HCT116 (cell line): ENCODE data around the gene PLEKHN1. TPM values are rescaled to one million over a fixed set of nuclear protein-coding genes. Genes with fewer than 3 reads are reported as not detected.

Source experiments
- ATAC-seq: fragments of 200-7000 bp; cut with Tn5 transposase; 2 replicates; pipeline ENCODE4 v1.9.1; 2020; ENCODE audit warnings: mild to moderate bottlenecking, moderate library complexity
- BruUV-seq: library from RNA; stranded (reverse); fragments of 400-500 nt; replicated peaks from 2 replicates; lab custom pipeline; 2021; lab: Mats Ljungman, UMichigan
- CTCF ChIA-PET: fragments of 300-600 bp; sonication (Branson Sonifier 250); formaldehyde crosslinking; loops from one replicate; lab custom pipeline; 2021; ENCODE audit warnings: antibody characterized with exemption; lab: Charles Lee
- POLR2A ChIA-PET: fragments of 300-600, 350-600 bp; sonication (Branson Sonifier 250); formaldehyde crosslinking; loops from one replicate; lab custom pipeline; 2021; ENCODE audit warnings: antibody characterized with exemption; lab: Charles Lee
- RAD21 ChIA-PET, 2 experiments: fragments of 300-600 bp; sonication (Branson Sonifier 250); formaldehyde crosslinking; loops; one replicate each; lab custom pipeline; 2023; ENCODE audit warnings: low total read pairs in 2 of 2; ENCODE audit not compliant: uncharacterized antibody in 2 of 2, unreplicated experiment in 2 of 2, low non-redundant PET in 1 of 2; lab: Charles Lee
- DNase-seq: peaks from one replicate; pipeline ENCODE4 v3.0.0-alpha.2; 2010; ENCODE audit warnings: low read depth, low spot score
- H2AFZ ChIP-seq: fragments of 200-600 bp; shearing (Covaris generic), sonication (generic); 2 replicates; pipeline ENCODE4 v1.6.1; 2017; ENCODE audit warnings: low read depth, mixed run types, mixed read lengths, antibody characterized with exemption, low read length; ENCODE audit not compliant: poor library complexity, severe bottlenecking
- H3K27ac ChIP-seq: 2 replicates; pipeline ENCODE4 v1.5.1; 2012; ENCODE audit warnings: low read depth, low read length
- H3K27me3 ChIP-seq: fragments of 200-600 bp; sonication (generic); 2 replicates; pipeline ENCODE4 v1.6.1; 2016; ENCODE audit warnings: mixed run types, low read length, mixed read lengths; ENCODE audit not compliant: insufficient read depth
- H3K36me3 ChIP-seq, 2 experiments: fragments of 200-500 bp in 1 of 2; fragments of 200-600 bp in 1 of 2; sonication (Bioruptor generic) in 1 of 2; sonication (generic) in 1 of 2; 2 replicates each; pipeline versions ENCODE4 v1.5.1 to v1.6.1; 2014 to 2016; ENCODE audit warnings: low read length in 2 of 2, inconsistent platforms in 1 of 2, mixed read lengths in 1 of 2, mixed run types in 1 of 2; ENCODE audit not compliant: insufficient read depth in 2 of 2, control insufficient read depth in 1 of 2
- H3K4me1 ChIP-seq, 2 experiments: fragments of 200-600 bp in 1 of 2; sonication (generic) in 1 of 2; 2 replicates each; pipeline versions ENCODE4 v1.5.1 to v1.6.1; 2012 to 2017; ENCODE audit warnings: low read length in 2 of 2, inconsistent platforms in 1 of 2, mild to moderate bottlenecking in 1 of 2, mixed read lengths in 1 of 2, mixed run types in 1 of 2, moderate library complexity in 1 of 2; ENCODE audit not compliant: insufficient read depth in 2 of 2, control insufficient read depth in 1 of 2
- H3K4me2 ChIP-seq: fragments of 200-600 bp; sonication (generic); 2 replicates; pipeline ENCODE4 v1.6.1; 2017; ENCODE audit warnings: mixed run types, low read length, mixed read lengths
- H3K4me3 ChIP-seq, 2 experiments: fragments of 200-600 bp in 1 of 2; sonication (generic) in 1 of 2; replicated peaks in 1 of 2; 2 replicates each; pipeline ENCODE4 v1.5.1; 2011 to 2016; ENCODE audit warnings: low read length in 2 of 2, control low read depth in 1 of 2, low read depth in 1 of 2, mild to moderate bottlenecking in 1 of 2, mixed read lengths in 1 of 2, mixed run types in 1 of 2
- H3K79me2 ChIP-seq: fragments of 200-600 bp; sonication (generic); 2 replicates; pipeline ENCODE4 v1.6.1; 2017; ENCODE audit warnings: mild to moderate bottlenecking, mixed run types, low read length, moderate library complexity, mixed read lengths; ENCODE audit not compliant: insufficient read depth
- H3K9ac ChIP-seq: fragments of 200-600 bp; sonication (generic); 2 replicates; pipeline ENCODE4 v1.6.1; 2016; ENCODE audit warnings: low read length, mixed read lengths
- H3K9me2 ChIP-seq: fragments of 200-600 bp; sonication (generic), shearing (Covaris generic); 2 replicates; pipeline ENCODE4 v1.6.1; 2017; ENCODE audit warnings: mixed run types, mild to moderate bottlenecking, moderate library complexity; ENCODE audit not compliant: insufficient read depth
- H3K9me3 ChIP-seq, 2 experiments: fragments of 200-500 bp in 1 of 2; fragments of 200-600 bp in 1 of 2; sonication (Bioruptor generic) in 1 of 2; sonication (generic) in 1 of 2; 2 replicates each; pipeline ENCODE4 v1.6.1; 2014 to 2017; ENCODE audit warnings: low read length in 2 of 2, mixed read lengths in 2 of 2, inconsistent platforms in 1 of 2, low read depth in 1 of 2, mild to moderate bottlenecking in 1 of 2, mixed run types in 1 of 2, moderate library complexity in 1 of 2; ENCODE audit not compliant: control insufficient read depth in 1 of 2, insufficient read depth in 1 of 2
- H4K20me1 ChIP-seq: fragments of 200-600 bp; sonication (generic), shearing (Covaris generic); 2 replicates; pipeline ENCODE4 v1.6.1; 2017; ENCODE audit warnings: mixed run types, mild to moderate bottlenecking, moderate library complexity; ENCODE audit not compliant: insufficient read depth
- CEBPB ChIP-seq: IDR thresholded peaks from 2 replicates; pipeline ENCODE4 v1.6.1; 2012; ENCODE audit warnings: low read depth
- RAD21 ChIP-seq: IDR thresholded peaks from 2 replicates; pipeline ENCODE4 v1.6.1; 2012; ENCODE audit warnings: low read depth, mild to moderate bottlenecking
- SP1 ChIP-seq: IDR thresholded peaks from 2 replicates; pipeline ENCODE4 v1.6.1; 2012; ENCODE audit warnings: low read depth
- ZFX ChIP-seq: fragments of 450-650 bp; IDR thresholded peaks from 2 replicates; pipeline ENCODE4 v1.6.1; 2017
- ZNF274 ChIP-seq: fragments of 200-500 bp; sonication (Bioruptor generic); IDR thresholded peaks from 2 replicates; pipeline ENCODE4 v1.6.1; 2014; ENCODE audit warnings: mild to moderate bottlenecking, low read depth, low read length, inconsistent platforms
- intact Hi-C: fragments of 100-400 bp; cut with micrococcal nuclease; formaldehyde crosslinking; loops from 2 replicates; pipeline ENCODE4 v1.10.0; 2022
- total RNA-seq: library from RNA; stranded (reverse); gene quantifications from one replicate; pipeline ENCODE4 v1.2.1, GENCODE V29; 2021; ENCODE audit not compliant: unreplicated experiment
- TF ChIP-seq, protein P1 (sequence below): IDR thresholded peaks from 2 replicates; pipeline ENCODE4 v1.6.1; 2012; ENCODE audit warnings: low read depth
- TF ChIP-seq, protein P2 (sequence below): IDR thresholded peaks from 2 replicates; pipeline ENCODE4 v1.6.1; 2011; ENCODE audit warnings: mild to moderate bottlenecking, low read length, moderate library complexity; ENCODE audit not compliant: insufficient replicate concordance; ENCODE audit errors: extremely low read depth
- TF ChIP-seq, protein P3 (sequence below): IDR thresholded peaks from 2 replicates; pipeline ENCODE4 v1.6.1; 2012
- TF ChIP-seq, protein P4 (sequence below): IDR thresholded peaks from 2 replicates; pipeline ENCODE4 v1.6.1; 2012

The PLEKHN1 gene
- total RNA-seq, 1 experiment from 2014 or later: 11.6 TPM

DNA sequence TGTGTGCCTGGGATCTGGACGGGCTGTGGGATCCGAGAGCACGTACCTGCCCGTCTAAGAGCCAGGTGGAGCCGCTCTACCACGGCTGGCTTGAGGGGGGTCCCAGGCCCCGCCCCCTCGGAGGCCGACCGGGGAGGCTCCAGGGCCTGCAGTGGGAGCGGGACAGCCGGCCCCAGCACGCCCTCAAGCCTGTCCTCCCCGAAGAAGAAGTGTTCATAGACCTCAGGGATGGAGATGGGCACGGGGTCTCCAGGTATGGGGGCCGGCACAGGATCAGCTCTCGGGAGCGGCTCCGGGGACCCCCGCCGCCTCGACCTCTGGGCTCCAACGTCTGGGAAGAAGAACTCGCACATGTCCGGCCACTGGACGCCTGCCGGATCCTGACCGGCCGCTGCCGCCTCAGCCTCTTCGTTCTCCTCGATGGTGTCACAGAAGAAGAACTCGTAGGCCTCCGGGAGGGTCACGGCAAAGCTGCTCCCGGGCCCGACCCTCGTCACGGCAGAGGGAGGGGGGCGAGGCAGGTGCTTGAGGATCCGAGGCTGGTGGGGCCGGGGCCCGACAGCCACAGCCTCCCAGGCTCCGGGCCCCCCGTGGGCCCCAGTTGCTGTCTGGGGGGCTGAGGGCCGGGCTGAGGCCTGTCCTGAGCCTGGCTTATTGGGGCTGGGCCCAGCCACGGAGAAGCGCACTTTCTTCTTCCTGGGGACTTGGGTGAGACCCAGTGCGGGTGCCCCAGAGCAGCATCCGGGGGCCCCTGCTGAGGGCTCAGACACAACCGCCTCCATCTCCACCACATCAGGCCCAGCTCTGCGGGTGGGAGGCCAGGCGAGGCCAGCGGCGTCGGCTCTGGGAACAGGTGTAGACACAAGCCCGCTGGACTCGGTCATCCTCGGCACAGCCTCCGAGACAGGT lies 12.8 kb downstream of the PLEKHN1 start:
- no peak for DNase-seq
- CTCF ChIA-PET: no interaction called here
- H3K79me2 ChIP-seq: no peaks in the 10 kb centered on the region
- no peak overlapping the region for H3K27ac ChIP-seq
- no peaks in the 10 kb centered on the region for H3K36me3 ChIP-seq
- H4K20me1 ChIP-seq: no peaks in the 10 kb centered on the region
- no peak overlapping the region for H3K4me3 ChIP-seq
- H3K9me3 ChIP-seq: no peaks in the 10 kb centered on the region
- no peak for ATAC-seq
- H3K9ac ChIP-seq: no peak overlapping the region
- no peak overlapping the region for H3K4me2 ChIP-seq
- TF ChIP-seq, protein P1, sequence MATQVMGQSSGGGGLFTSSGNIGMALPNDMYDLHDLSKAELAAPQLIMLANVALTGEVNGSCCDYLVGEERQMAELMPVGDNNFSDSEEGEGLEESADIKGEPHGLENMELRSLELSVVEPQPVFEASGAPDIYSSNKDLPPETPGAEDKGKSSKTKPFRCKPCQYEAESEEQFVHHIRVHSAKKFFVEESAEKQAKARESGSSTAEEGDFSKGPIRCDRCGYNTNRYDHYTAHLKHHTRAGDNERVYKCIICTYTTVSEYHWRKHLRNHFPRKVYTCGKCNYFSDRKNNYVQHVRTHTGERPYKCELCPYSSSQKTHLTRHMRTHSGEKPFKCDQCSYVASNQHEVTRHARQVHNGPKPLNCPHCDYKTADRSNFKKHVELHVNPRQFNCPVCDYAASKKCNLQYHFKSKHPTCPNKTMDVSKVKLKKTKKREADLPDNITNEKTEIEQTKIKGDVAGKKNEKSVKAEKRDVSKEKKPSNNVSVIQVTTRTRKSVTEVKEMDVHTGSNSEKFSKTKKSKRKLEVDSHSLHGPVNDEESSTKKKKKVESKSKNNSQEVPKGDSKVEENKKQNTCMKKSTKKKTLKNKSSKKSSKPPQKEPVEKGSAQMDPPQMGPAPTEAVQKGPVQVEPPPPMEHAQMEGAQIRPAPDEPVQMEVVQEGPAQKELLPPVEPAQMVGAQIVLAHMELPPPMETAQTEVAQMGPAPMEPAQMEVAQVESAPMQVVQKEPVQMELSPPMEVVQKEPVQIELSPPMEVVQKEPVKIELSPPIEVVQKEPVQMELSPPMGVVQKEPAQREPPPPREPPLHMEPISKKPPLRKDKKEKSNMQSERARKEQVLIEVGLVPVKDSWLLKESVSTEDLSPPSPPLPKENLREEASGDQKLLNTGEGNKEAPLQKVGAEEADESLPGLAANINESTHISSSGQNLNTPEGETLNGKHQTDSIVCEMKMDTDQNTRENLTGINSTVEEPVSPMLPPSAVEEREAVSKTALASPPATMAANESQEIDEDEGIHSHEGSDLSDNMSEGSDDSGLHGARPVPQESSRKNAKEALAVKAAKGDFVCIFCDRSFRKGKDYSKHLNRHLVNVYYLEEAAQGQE: no peak
- TF ChIP-seq, protein P2, sequence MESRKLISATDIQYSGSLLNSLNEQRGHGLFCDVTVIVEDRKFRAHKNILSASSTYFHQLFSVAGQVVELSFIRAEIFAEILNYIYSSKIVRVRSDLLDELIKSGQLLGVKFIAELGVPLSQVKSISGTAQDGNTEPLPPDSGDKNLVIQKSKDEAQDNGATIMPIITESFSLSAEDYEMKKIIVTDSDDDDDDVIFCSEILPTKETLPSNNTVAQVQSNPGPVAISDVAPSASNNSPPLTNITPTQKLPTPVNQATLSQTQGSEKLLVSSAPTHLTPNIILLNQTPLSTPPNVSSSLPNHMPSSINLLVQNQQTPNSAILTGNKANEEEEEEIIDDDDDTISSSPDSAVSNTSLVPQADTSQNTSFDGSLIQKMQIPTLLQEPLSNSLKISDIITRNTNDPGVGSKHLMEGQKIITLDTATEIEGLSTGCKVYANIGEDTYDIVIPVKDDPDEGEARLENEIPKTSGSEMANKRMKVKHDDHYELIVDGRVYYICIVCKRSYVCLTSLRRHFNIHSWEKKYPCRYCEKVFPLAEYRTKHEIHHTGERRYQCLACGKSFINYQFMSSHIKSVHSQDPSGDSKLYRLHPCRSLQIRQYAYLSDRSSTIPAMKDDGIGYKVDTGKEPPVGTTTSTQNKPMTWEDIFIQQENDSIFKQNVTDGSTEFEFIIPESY: no peak
- no peak for TF ChIP-seq CEBPB
- TF ChIP-seq RAD21: no peak
- no peak for TF ChIP-seq ZFX
- TF ChIP-seq ZNF274: no peak
- TF ChIP-seq, protein P3, sequence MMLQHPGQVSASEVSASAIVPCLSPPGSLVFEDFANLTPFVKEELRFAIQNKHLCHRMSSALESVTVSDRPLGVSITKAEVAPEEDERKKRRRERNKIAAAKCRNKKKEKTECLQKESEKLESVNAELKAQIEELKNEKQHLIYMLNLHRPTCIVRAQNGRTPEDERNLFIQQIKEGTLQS: no peak
- TF ChIP-seq, protein P4, sequence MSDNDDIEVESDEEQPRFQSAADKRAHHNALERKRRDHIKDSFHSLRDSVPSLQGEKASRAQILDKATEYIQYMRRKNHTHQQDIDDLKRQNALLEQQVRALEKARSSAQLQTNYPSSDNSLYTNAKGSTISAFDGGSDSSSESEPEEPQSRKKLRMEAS: no peak
- no peak for TF ChIP-seq SP1
- no TSS peak for BruUV-seq
- POLR2A ChIA-PET: no interaction called here
- intact Hi-C loops: loop anchor here (5.0 kb wide), 1 partner anchor 138 kb away; the partner anchor contains the start of gene C1orf159
- H3K27me3 ChIP-seq: no peaks in the 10 kb centered on the region
- RAD21 ChIA-PET: no interaction called here
- H3K9me2 ChIP-seq: no peaks in the 10 kb centered on the region
- peaks cover 10 to 22% of the 10 kb centered on the region in 2 experiments for H3K4me1 ChIP-seq
- H2AFZ ChIP-seq: no peak overlapping the region
